Stimulated activated CD4-positive, alpha-beta T cell treated with anti-CD3 and anti-CD28 coated beads, Interleukin-4, amount 100 ng/mL, for 24 hours (primary cell): ENCODE data around the gene RILPL1.
A peak's percentile ranks its signal among the peaks of the same experiment; 100 is the strongest.
"Not testable (repeated sequence)": the region's sequence is repeated elsewhere in the genome, so short reads cannot be mapped to it uniquely, and the experiment has no call there.

Experiments
- DNase-seq: peaks from one replicate; pipeline ENCODE4 v3.0.0-alpha.2; 2020

RILPL1 gene

GRCh38 chr12:123533672-123534643, at the start of gene RILPL1:
TSS of gene RILPL1 (minus strand) at chr12:123533719. CDS start at chr12:123533482, 237 bp downstream.
- DNase-seq, result peak; percentile 33

- no peak for DNase-seq
Observed at GRCh38 chr12:123580772-123581171, 47.3 kb upstream of the RILPL1 start.

GRCh38 chr12:123578829-123579228, 45.3 kb upstream of the RILPL1 start:
- DNase-seq, result not testable (repeated sequence)

- no peak for DNase-seq
Observed at GRCh38 chr12:123578243-123578642, 44.7 kb upstream of the RILPL1 start.

GRCh38 chr12:123576611-123577010, 43.1 kb upstream of the RILPL1 start:
- no peak for DNase-seq

GRCh38 chr12:123573870-123574269, 40.4 kb upstream of the RILPL1 start:
- no peak for DNase-seq

- no peak for DNase-seq
Observed at GRCh38 chr12:123572391-123572790, 38.9 kb upstream of the RILPL1 start.

GRCh38 chr12:123571343-123571813, 37.9 kb upstream of the RILPL1 start:
- no peak for DNase-seq

- DNase-seq, result no peak
Observed at GRCh38 chr12:123559468-123559867, 25.9 kb upstream of the RILPL1 start.

GRCh38 chr12:123558487-123558886, 25.0 kb upstream of the RILPL1 start:
- DNase-seq, result not testable (repeated sequence)

- DNase-seq, result not testable (repeated sequence)
Observed at GRCh38 chr12:123554843-123555242, 21.3 kb upstream of the RILPL1 start.

- not testable (repeated sequence) for DNase-seq
Observed at GRCh38 chr12:123554136-123554535, 20.6 kb upstream of the RILPL1 start.

- DNase-seq, result no peak
Observed at GRCh38 chr12:123550700-123551099, 17.2 kb upstream of the RILPL1 start.

GRCh38 chr12:123548107-123548506, 14.6 kb upstream of the RILPL1 start:
- no peak for DNase-seq

GRCh38 chr12:123546281-123546680, 12.8 kb upstream of the RILPL1 start:
- DNase-seq, result no peak

GRCh38 chr12:123543541-123543940, 10.0 kb upstream of the RILPL1 start:
- DNase-seq, result no peak

- no peak for DNase-seq
Observed at GRCh38 chr12:123540899-123541662, 7.6 kb upstream of the RILPL1 start.

- DNase-seq, result not testable (repeated sequence)
Observed at GRCh38 chr12:123535952-123536351, 2.4 kb upstream of the RILPL1 start.

- peak; percentile 15 for DNase-seq
Observed at GRCh38 chr12:123532808-123533649, 490 bp downstream of the RILPL1 start.

GRCh38 chr12:123532019-123532418, 1.5 kb downstream of the RILPL1 start:
- DNase-seq, result no peak

GRCh38 chr12:123531091-123531490, 2.4 kb downstream of the RILPL1 start:
- no peak for DNase-seq

- no peak for DNase-seq
Observed at GRCh38 chr12:123530668-123531067, 2.9 kb downstream of the RILPL1 start.

- no peak for DNase-seq
Observed at GRCh38 chr12:123529686-123530085, 3.8 kb downstream of the RILPL1 start.
